Neural progenitor cell (in vitro differentiated cells): ENCODE data around the gene FANCC. TPM values are rescaled to one million over a fixed set of nuclear protein-coding genes. Genes with fewer than 3 reads are reported as not detected.

Experiments
- DNase-seq: peaks from one replicate; pipeline ENCODE4 v3.0.0-alpha.2; 2016; ENCODE audit warnings: low spot score
- H2AFZ ChIP-seq: fragments of 200-600 bp; sonication (generic); replicated peaks from 2 replicates; pipeline ENCODE4 v1.6.1; 2016; ENCODE audit warnings: antibody characterized with exemption
- H3F3A ChIP-seq: fragments of 200-600 bp; sonication (generic); 2 replicates; pipeline ENCODE4 v1.6.1; 2016; ENCODE audit warnings: antibody characterized with exemption, low read depth
- H3K27ac ChIP-seq: fragments of 200-600 bp; sonication (generic); 2 replicates; pipeline ENCODE4 v1.5.1; 2016; ENCODE audit warnings: mild to moderate bottlenecking
- H3K27me3 ChIP-seq: fragments of 200-600 bp; sonication (generic); 2 replicates; pipeline ENCODE4 v1.6.1; 2016; ENCODE audit warnings: mild to moderate bottlenecking, moderate library complexity
- H3K36me3 ChIP-seq: fragments of 200-600 bp; sonication (generic); 2 replicates; pipeline ENCODE4 v1.5.1; 2016
- H3K4me1 ChIP-seq: fragments of 200-600 bp; sonication (generic); 2 replicates; pipeline ENCODE4 v1.6.1; 2016; ENCODE audit warnings: mixed run types
- H3K4me2 ChIP-seq: fragments of 200-600 bp; sonication (generic); 2 replicates; pipeline ENCODE4 v1.6.1; 2016
- H3K4me3 ChIP-seq: fragments of 200-600 bp; sonication (generic); 2 replicates; pipeline ENCODE4 v1.5.1; 2016
- H3K79me2 ChIP-seq: fragments of 200-600 bp; sonication (generic); 2 replicates; pipeline ENCODE4 v1.6.1; 2016; ENCODE audit warnings: low read depth
- H3K9ac ChIP-seq: fragments of 200-600 bp; sonication (generic); 2 replicates; pipeline ENCODE4 v1.6.1; 2016
- H3K9me3 ChIP-seq: fragments of 200-600 bp; sonication (generic); 2 replicates; pipeline ENCODE4 v1.5.1; 2016; ENCODE audit warnings: low read depth
- H4K20me1 ChIP-seq: fragments of 200-600 bp; sonication (generic); 2 replicates; pipeline ENCODE4 v1.6.1; 2016; ENCODE audit warnings: low read depth
- H3K27ac Mint-ChIP-seq: 3 replicates; pipeline ENCODE4 v1.8.0; 2021; ENCODE audit warnings: mixed read lengths
- H3K27me3 Mint-ChIP-seq: 2 replicates; pipeline ENCODE4 v1.8.0; 2022; ENCODE audit warnings: low read depth, mild to moderate bottlenecking, inconsistent platforms, moderate library complexity, mixed read lengths; ENCODE audit not compliant: insufficient read depth
- H3K36me3 Mint-ChIP-seq: 3 replicates; pipeline ENCODE4 v1.8.0; 2021; ENCODE audit warnings: mixed read lengths
- H3K4me1 Mint-ChIP-seq: 3 replicates; pipeline ENCODE4 v1.8.0; 2021; ENCODE audit warnings: mixed read lengths
- H3K4me3 Mint-ChIP-seq: 3 replicates; pipeline ENCODE4 v1.8.0; 2021; ENCODE audit warnings: mild to moderate bottlenecking, moderate library complexity, mixed read lengths
- H3K9me3 Mint-ChIP-seq: 3 replicates; pipeline ENCODE4 v1.8.0; 2020; ENCODE audit warnings: mixed read lengths
- CTCF ChIP-seq: fragments of 200-600 bp; sonication (generic); IDR thresholded peaks from 2 replicates; pipeline ENCODE4 v1.5.1; 2017; ENCODE audit warnings: antibody characterized with exemption, mild to moderate bottlenecking
- EZH2 ChIP-seq: fragments of 200-600 bp; sonication (generic); IDR thresholded peaks from 2 replicates; pipeline ENCODE4 v1.6.1; 2017; ENCODE audit warnings: antibody characterized with exemption, mild to moderate bottlenecking, moderate library complexity
- EZH2phosphoT487 ChIP-seq: fragments of 200-600 bp; sonication (generic); IDR thresholded peaks from 2 replicates; pipeline ENCODE4 v1.6.1; 2017; ENCODE audit warnings: antibody characterized with exemption
- total RNA-seq: library from RNA; depleted of rRNA; stranded (reverse); fragments of >200 nt; gene quantifications from 2 replicates; pipeline ENCODE4 v1.2.3, GENCODE V29; 2015; ENCODE audit warnings: low replicate concordance

Gene FANCC
- total RNA-seq, 1 donor from 2014 or later = 49.6 TPM

- Mint-ChIP-seq H3K27me3 (peaks cover 10% of the 10 kb centered on the region), H3K9me3 (no peaks in the 10 kb centered on the region), H3K4me1 (peaks cover 84% of the 10 kb centered on the region), H3K36me3 (peaks cover 52% of the 10 kb centered on the region), H3K4me3 (no peak overlapping the region), H3K27ac (peak overlapping the region; percentile 79)
- Histone ChIP-seq H3K9me3 (no peaks in the 10 kb centered on the region), H3K4me1 (peaks cover 41% of the 10 kb centered on the region), H3K27ac (no peak overlapping the region), H3K27me3 (no peaks in the 10 kb centered on the region), H3K36me3 (no peaks in the 10 kb centered on the region), H4K20me1 (peaks cover 33% of the 10 kb centered on the region), H2AFZ (no peak overlapping the region), H3K4me2 (no peak overlapping the region), H3F3A (peaks cover 20% of the 10 kb centered on the region), H3K9ac (no peak overlapping the region), H3K79me2 (no peaks in the 10 kb centered on the region), H3K4me3 (no peak overlapping the region)
- no peak for TF ChIP-seq EZH2
- TF ChIP-seq EZH2phosphoT487 = no peak
- no peak for TF ChIP-seq CTCF
- no peak for DNase-seq
These were observed 233.1 kb downstream of the FANCC start for GRCh38 chr9:95084254-95084934.

- no peak overlapping the region for H3K4me3 ChIP-seq
- no peak for DNase-seq
- no peaks in the 10 kb centered on the region for H3K9me3 ChIP-seq
- no peaks in the 10 kb centered on the region for H3K36me3 ChIP-seq
- H3K36me3 Mint-ChIP-seq = peaks cover 48% of the 10 kb centered on the region
- no peak overlapping the region for H3K9ac ChIP-seq
- no peak overlapping the region for H3K27ac ChIP-seq
- H3K9me3 Mint-ChIP-seq = no peaks in the 10 kb centered on the region
- no peak overlapping the region for H2AFZ ChIP-seq
- no peak overlapping the region for H3K4me2 ChIP-seq
- H3K27me3 Mint-ChIP-seq = peaks cover 8% of the 10 kb centered on the region
- peaks cover 53% of the 10 kb centered on the region for H3K4me1 ChIP-seq
- H4K20me1 ChIP-seq = peaks cover 28% of the 10 kb centered on the region
- H3K4me3 Mint-ChIP-seq = no peak overlapping the region
- no peaks in the 10 kb centered on the region for H3K79me2 ChIP-seq
- TF ChIP-seq CTCF (no peak), EZH2phosphoT487 (no peak)
- H3K4me1 Mint-ChIP-seq = peaks cover 87% of the 10 kb centered on the region
- H3K27me3 ChIP-seq = no peaks in the 10 kb centered on the region
- H3F3A ChIP-seq = peaks cover 30% of the 10 kb centered on the region
- H3K27ac Mint-ChIP-seq = peak overlapping the region; percentile 64
These were observed 234.3 kb downstream of the FANCC start for GRCh38 chr9:95083086-95083768.

GRCh38 chr9:95082401-95083084, 235.0 kb downstream of the FANCC start:
- H3K36me3 Mint-ChIP-seq = peaks cover 46% of the 10 kb centered on the region
- Histone ChIP-seq H4K20me1 (peaks cover 23% of the 10 kb centered on the region), H3K79me2 (no peaks in the 10 kb centered on the region), H3K9ac (no peak overlapping the region), H3K4me1 (peaks cover 56% of the 10 kb centered on the region), H3F3A (peaks cover 30% of the 10 kb centered on the region), H3K4me3 (no peak overlapping the region), H3K36me3 (no peaks in the 10 kb centered on the region), H3K27me3 (no peaks in the 10 kb centered on the region), H3K27ac (no peak overlapping the region), H3K9me3 (no peaks in the 10 kb centered on the region), H3K4me2 (peak overlapping the region; percentile 36), H2AFZ (no peak overlapping the region)
- H3K4me1 Mint-ChIP-seq = peaks cover 87% of the 10 kb centered on the region
- TF ChIP-seq EZH2 = no peak
- no peak for TF ChIP-seq CTCF
- no peak for TF ChIP-seq EZH2phosphoT487
- DNase-seq = no peak
- H3K27me3 Mint-ChIP-seq = peaks cover 5% of the 10 kb centered on the region
- H3K9me3 Mint-ChIP-seq = no peaks in the 10 kb centered on the region
- no peak overlapping the region for H3K4me3 Mint-ChIP-seq
- peak overlapping the region; percentile 93 for H3K27ac Mint-ChIP-seq
